Measurements from ENCODE around the gene ODAD2.

GRCh38 chr10:27799046-27799445, 199.8 kb downstream of the ODAD2 start:
- TF ChIP-seq CTCF (IDR thresholded peaks at IDR 0.05; ENCODE audit: borderline replicate concordance, extremely low read depth, low read length, poor library complexity, severe bottlenecking) (no peak), EZH2 (IDR thresholded peaks at IDR 0.05; ENCODE audit: borderline replicate concordance, low read depth, low read length, severe bottlenecking) (no peak)

Data from DND-41 (cell line).